GM12878 (cell line): ENCODE results near the gene TTC33. TPM values are rescaled to one million over a fixed set of nuclear protein-coding genes. Genes with fewer than 3 reads are reported as not detected.

Source experiments
- ATAC-seq: fragments of 200-7000 bp; cut with Tn5 transposase; 3 replicates; pipeline ENCODE4 v1.9.1; 2020; ENCODE audit warnings: mild to moderate bottlenecking, moderate library complexity
- BruUV-seq: library from RNA; stranded (reverse); fragments of 400-500 nt; replicated peaks from 2 replicates; lab custom pipeline; 2021; lab: Mats Ljungman, UMichigan
- CTCF ChIA-PET: fragments of 300-600 bp; sonication (Branson Sonifier 250); formaldehyde crosslinking; extraction: SDS; loops from one replicate; lab custom pipeline; 2021; ENCODE audit warnings: inconsistent platforms; lab: Yijun Ruan, JAX
- POLR2A ChIA-PET: fragments of 350-600 bp; formaldehyde crosslinking; extraction: SDS; loops from one replicate; lab custom pipeline; 2021; ENCODE audit warnings: inconsistent platforms; lab: Charles Lee
- RAD21 ChIA-PET: fragments of 300-600 bp; sonication (Branson Sonifier 250); formaldehyde crosslinking; loops from one replicate; lab custom pipeline; 2023; ENCODE audit warnings: antibody characterized with exemption; ENCODE audit not compliant: unreplicated experiment; lab: Charles Lee
- SMC1A ChIA-PET: fragments of 300-600 bp; sonication (Branson Sonifier 250); formaldehyde crosslinking; loops from one replicate; lab custom pipeline; 2023; ENCODE audit not compliant: unreplicated experiment, uncharacterized antibody; lab: Charles Lee
- DNase-seq: peaks from one replicate; pipeline ENCODE4 v3.0.0-alpha.2; 2011; ENCODE audit warnings: low read depth, low spot score
- FAIRE-seq: peaks from 3 replicates; lab custom pipeline; 2011; peaks lifted over from hg19 to GRCh38; lab: Jason Lieb, UNC
- H2AFZ ChIP-seq: 2 replicates; pipeline ENCODE4 v1.6.0; 2011; ENCODE audit warnings: low read depth, low read length, control low read depth; ENCODE audit not compliant: control insufficient read depth
- H3K27ac ChIP-seq: 2 replicates; pipeline ENCODE4 v1.5.1; 2011; ENCODE audit warnings: control low read depth; ENCODE audit not compliant: control insufficient read depth, insufficient read depth
- H3K27me3 ChIP-seq, 2 experiments: replicated peaks in 1 of 2; 2 replicates each; pipeline versions ENCODE4 v1.6.0 to v1.6.1; 2011; ENCODE audit warnings: low read length in 1 of 2; ENCODE audit not compliant: control insufficient read depth in 2 of 2, insufficient read depth in 2 of 2
- H3K36me3 ChIP-seq, 2 experiments: 2 replicates each; pipeline ENCODE4 v1.5.1; 2011; ENCODE audit warnings: low read length in 1 of 2; ENCODE audit not compliant: control insufficient read depth in 2 of 2, insufficient read depth in 2 of 2
- H3K4me1 ChIP-seq: 2 replicates; pipeline ENCODE4 v1.6.1; 2011; ENCODE audit warnings: mild to moderate bottlenecking, low read length, moderate library complexity, mixed read lengths; ENCODE audit not compliant: control insufficient read depth, insufficient read depth
- H3K4me2 ChIP-seq: 2 replicates; pipeline ENCODE4 v1.6.0; 2011; ENCODE audit warnings: control low read depth; ENCODE audit not compliant: control insufficient read depth, insufficient read depth
- H3K4me3 ChIP-seq: fragments of 200-600 bp; sonication (generic); 2 replicates; pipeline ENCODE4 v1.5.1; 2016
- H3K79me2 ChIP-seq: 2 replicates; pipeline ENCODE4 v1.6.0; 2011; ENCODE audit warnings: low read length; ENCODE audit not compliant: control insufficient read depth, insufficient read depth
- H3K9ac ChIP-seq: 2 replicates; pipeline ENCODE4 v1.8.0; 2011; ENCODE audit warnings: low read length, control low read depth, mixed read lengths; ENCODE audit not compliant: control insufficient read depth, insufficient read depth
- H3K9me3 ChIP-seq: replicated peaks from 3 replicates; pipeline ENCODE4 v1.5.1; 2011; ENCODE audit warnings: mild to moderate bottlenecking, low read length; ENCODE audit not compliant: control insufficient read depth, insufficient read depth
- H4K20me1 ChIP-seq: 2 replicates; pipeline ENCODE4 v1.6.0; 2011; ENCODE audit not compliant: control insufficient read depth, insufficient read depth
- ASH2L ChIP-seq: fragments of 300-600, 200-600 bp; sonication (generic); IDR thresholded peaks from 2 replicates; pipeline ENCODE4 v1.6.1; 2017; ENCODE audit warnings: low read depth, mild to moderate bottlenecking, borderline replicate concordance
- BMI1 ChIP-seq: fragments of 450-650 bp; IDR thresholded peaks from 2 replicates; pipeline ENCODE4 v1.6.1; 2016; ENCODE audit warnings: mild to moderate bottlenecking, moderate library complexity, borderline replicate concordance
- BRCA1 ChIP-seq: IDR thresholded peaks from 2 replicates; pipeline ENCODE4 v1.6.1; 2011; ENCODE audit warnings: low read depth, low read length, improper control_type of control experiment
- E2F4 ChIP-seq: IDR thresholded peaks from 2 replicates; pipeline ENCODE4 v1.6.1; 2012; ENCODE audit warnings: low read depth, low read length, improper control_type of control experiment
- EED ChIP-seq: sonication (generic); IDR thresholded peaks from 2 replicates; pipeline ENCODE4 v1.6.1; 2016; ENCODE audit warnings: antibody characterized with exemption, low read depth
- HDAC6 ChIP-seq: fragments of 200-600 bp; sonication (generic); IDR thresholded peaks from one replicate; pipeline ENCODE4 v1.8.0; 2017; ENCODE audit warnings: antibody characterized with exemption; ENCODE audit not compliant: unreplicated experiment
- IRF3 ChIP-seq: fragments of 450-650 bp; IDR thresholded peaks from 2 replicates; pipeline ENCODE4 v1.6.1; 2014; ENCODE audit warnings: mild to moderate bottlenecking
- KDM1A ChIP-seq: fragments of 200-600 bp; sonication (generic); IDR thresholded peaks from 2 replicates; pipeline ENCODE4 v1.6.1; 2016; ENCODE audit warnings: borderline replicate concordance
- RCOR1 ChIP-seq: conservative IDR thresholded peaks from 2 replicates; pipeline ENCODE4 v1.6.1; 2012; ENCODE audit warnings: low read depth, low read length, improper control_type of control experiment
- SREBF1 ChIP-seq: IDR thresholded peaks from 2 replicates; pipeline ENCODE4 v1.6.1; 2012; ENCODE audit warnings: mild to moderate bottlenecking, low read length
- SUPT20H ChIP-seq: IDR thresholded peaks from 2 replicates; pipeline ENCODE4 v1.6.1; 2011; ENCODE audit warnings: low read depth, mild to moderate bottlenecking, low read length, moderate library complexity, borderline replicate concordance; ENCODE audit not compliant: control insufficient read depth
- WGBS: methylation state at CpG from one replicate; pipeline ENCODE4 v1.1.6; 2016; ENCODE audit warnings: low lambda C conversion rate; ENCODE audit not compliant: insufficient replicate concordance, insufficient coverage; ENCODE audit errors: missing lambda C conversion rate; 5-methylcytosine and 5-hydroxymethylcytosine counted together
- in situ Hi-C: fragments of 300-500 bp; cut with MboI; formaldehyde crosslinking; loops from 9 replicates; pipeline ENCODE4 v1.14.3; 2018; ENCODE audit warnings: mixed read lengths
- intact Hi-C: fragments of 100-400 bp; cut with micrococcal nuclease; formaldehyde crosslinking; loops from one replicate; pipeline ENCODE4 v1.14.2; 2022; ENCODE audit not compliant: unreplicated experiment
- polyA plus RNA-seq, 11 experiments: library from polyadenylated mRNA; depleted of rRNA in 4 of 11; unstranded in 6 of 11; stranded (reverse) in 5 of 11; fragments of >200 nt; fragmentation: Nextera tagmentation in 4 of 11; fragmentation: Illumina TruSeq in 1 of 11; extraction: Ambion mirVana in 4 of 11; extraction: Trizol in 1 of 11; gene quantifications; 1 replicate in 1 of 11; 2 replicates in 10 of 11; pipeline versions ENCODE4 v1.2.1 to v1.2.3, GENCODE V29; 2011 to 2016; ENCODE audit warnings: inconsistent platforms in 2 of 11, missing spikeins in 2 of 11, low read depth in 1 of 11
- total RNA-seq, 4 experiments: library from RNA; depleted of rRNA in 3 of 4; stranded (reverse); fragments of >200 nt in 3 of 4; fragmentation: Illumina TruSeq in 1 of 4; extraction: Trizol in 1 of 4; gene quantifications; 2 replicates each; pipeline versions ENCODE4 v1.2.1 to v1.2.3, GENCODE V29; 2013 to 2021
- TF ChIP-seq, protein P1 (sequence below): fragments of 450-650 bp; IDR thresholded peaks from 2 replicates; pipeline ENCODE4 v1.6.1; 2017; ENCODE audit warnings: low read depth, mild to moderate bottlenecking, moderate library complexity
- TF ChIP-seq, protein P2 (sequence below): fragments of 450-650 bp; formaldehyde crosslinking; IDR thresholded peaks from 2 replicates; pipeline ENCODE4 v1.5.0; 2022; ENCODE audit warnings: mild to moderate bottlenecking, missing genetic modification characterization
- TF ChIP-seq, protein P3 (sequence below): IDR thresholded peaks from 2 replicates; pipeline ENCODE4 v1.6.1; 2011; ENCODE audit warnings: borderline replicate concordance, low read depth, mild to moderate bottlenecking, moderate library complexity, low read length; ENCODE audit not compliant: insufficient read depth, poor library complexity, severe bottlenecking

Gene TTC33
- total and polyA plus RNA-seq, 10 of the 15 experiments (the other 5 are each of a cell fraction or from before 2014, with no cell fraction given) = 7.9 to 22.3 (median 14.6) TPM

DNA sequence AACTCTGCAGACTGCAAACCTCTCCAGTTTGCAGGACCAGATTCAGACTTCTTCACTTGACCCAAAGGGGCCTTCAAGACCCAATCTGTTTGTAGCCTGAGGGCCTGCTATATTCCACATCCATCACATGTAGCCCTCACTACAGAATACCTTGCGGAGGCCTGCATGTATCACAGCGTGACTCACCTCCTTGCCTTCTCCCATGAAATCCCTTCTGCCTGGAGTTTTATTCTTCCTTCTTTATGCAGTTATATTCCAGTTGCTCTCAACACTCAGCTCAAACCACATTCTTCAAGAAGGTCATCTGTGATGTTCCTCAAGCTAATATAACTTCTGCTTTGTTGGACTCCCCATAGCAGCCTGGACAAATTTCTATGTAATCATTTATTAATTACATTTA, 274.5 kb downstream of the TTC33 start:
- in situ Hi-C loops = loop anchor here (5.0 to 10.0 kb wide), 2 partner anchors 99 to 354 kb away; partner anchors contain the start of gene RPL37
- POLR2A ChIA-PET = no interaction called here
- no TSS peak for BruUV-seq
- ATAC-seq (no peak), DNase-seq (no peak), FAIRE-seq (no peak)
- Histone ChIP-seq H3K79me2 (no peaks in the 10 kb centered on the region), H3K4me3 (no peak overlapping the region), H3K27me3 (no peaks in the 10 kb centered on the region), H3K9ac (no peak overlapping the region), H2AFZ (no peak overlapping the region), H3K9me3 (no peaks in the 10 kb centered on the region), H3K4me1 (peaks cover 23% of the 10 kb centered on the region), H3K4me2 (no peak overlapping the region), H4K20me1 (no peaks in the 10 kb centered on the region), H3K27ac (no peak overlapping the region), H3K36me3 (no peaks in the 10 kb centered on the region)
- intact Hi-C loops = loop anchor here (10.0 kb wide), 1 partner anchor 354 kb away; the partner anchor contains the start of gene RPL37
- SMC1A ChIA-PET = interaction anchor here (1.1 to 2.0 kb wide), 2 partner anchors 11 to 92 kb away, joined by 3 to 6 read pairs; no protein-coding TSS in a partner anchor
- CTCF ChIA-PET = no interaction called here
- 100% methylated on average over 2 of the region's 2 CpGs for WGBS
- RAD21 ChIA-PET = no interaction called here
- TF ChIP-seq EED = no peak
- no peak for TF ChIP-seq ASH2L
- no peak for TF ChIP-seq BRCA1
- no peak for TF ChIP-seq E2F4
- TF ChIP-seq HDAC6 = no peak
- TF ChIP-seq, protein P1, sequence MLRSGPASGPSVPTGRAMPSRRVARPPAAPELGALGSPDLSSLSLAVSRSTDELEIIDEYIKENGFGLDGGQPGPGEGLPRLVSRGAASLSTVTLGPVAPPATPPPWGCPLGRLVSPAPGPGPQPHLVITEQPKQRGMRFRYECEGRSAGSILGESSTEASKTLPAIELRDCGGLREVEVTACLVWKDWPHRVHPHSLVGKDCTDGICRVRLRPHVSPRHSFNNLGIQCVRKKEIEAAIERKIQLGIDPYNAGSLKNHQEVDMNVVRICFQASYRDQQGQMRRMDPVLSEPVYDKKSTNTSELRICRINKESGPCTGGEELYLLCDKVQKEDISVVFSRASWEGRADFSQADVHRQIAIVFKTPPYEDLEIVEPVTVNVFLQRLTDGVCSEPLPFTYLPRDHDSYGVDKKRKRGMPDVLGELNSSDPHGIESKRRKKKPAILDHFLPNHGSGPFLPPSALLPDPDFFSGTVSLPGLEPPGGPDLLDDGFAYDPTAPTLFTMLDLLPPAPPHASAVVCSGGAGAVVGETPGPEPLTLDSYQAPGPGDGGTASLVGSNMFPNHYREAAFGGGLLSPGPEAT = no peak
- TF ChIP-seq, protein P2, sequence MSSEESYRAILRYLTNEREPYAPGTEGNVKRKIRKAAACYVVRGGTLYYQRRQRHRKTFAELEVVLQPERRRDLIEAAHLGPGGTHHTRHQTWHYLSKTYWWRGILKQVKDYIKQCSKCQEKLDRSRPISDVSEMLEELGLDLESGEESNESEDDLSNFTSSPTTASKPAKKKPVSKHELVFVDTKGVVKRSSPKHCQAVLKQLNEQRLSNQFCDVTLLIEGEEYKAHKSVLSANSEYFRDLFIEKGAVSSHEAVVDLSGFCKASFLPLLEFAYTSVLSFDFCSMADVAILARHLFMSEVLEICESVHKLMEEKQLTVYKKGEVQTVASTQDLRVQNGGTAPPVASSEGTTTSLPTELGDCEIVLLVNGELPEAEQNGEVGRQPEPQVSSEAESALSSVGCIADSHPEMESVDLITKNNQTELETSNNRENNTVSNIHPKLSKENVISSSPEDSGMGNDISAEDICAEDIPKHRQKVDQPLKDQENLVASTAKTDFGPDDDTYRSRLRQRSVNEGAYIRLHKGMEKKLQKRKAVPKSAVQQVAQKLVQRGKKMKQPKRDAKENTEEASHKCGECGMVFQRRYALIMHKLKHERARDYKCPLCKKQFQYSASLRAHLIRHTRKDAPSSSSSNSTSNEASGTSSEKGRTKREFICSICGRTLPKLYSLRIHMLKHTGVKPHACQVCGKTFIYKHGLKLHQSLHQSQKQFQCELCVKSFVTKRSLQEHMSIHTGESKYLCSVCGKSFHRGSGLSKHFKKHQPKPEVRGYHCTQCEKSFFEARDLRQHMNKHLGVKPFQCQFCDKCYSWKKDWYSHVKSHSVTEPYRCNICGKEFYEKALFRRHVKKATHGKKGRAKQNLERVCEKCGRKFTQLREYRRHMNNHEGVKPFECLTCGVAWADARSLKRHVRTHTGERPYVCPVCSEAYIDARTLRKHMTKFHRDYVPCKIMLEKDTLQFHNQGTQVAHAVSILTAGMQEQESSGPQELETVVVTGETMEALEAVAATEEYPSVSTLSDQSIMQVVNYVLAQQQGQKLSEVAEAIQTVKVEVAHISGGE (CRISPR knock-in tag) = no peak
- TF ChIP-seq BMI1 = no peak
- no peak for TF ChIP-seq KDM1A
- no peak for TF ChIP-seq RCOR1
- no peak for TF ChIP-seq SREBF1
- TF ChIP-seq SUPT20H = no peak
- no peak for TF ChIP-seq IRF3
- TF ChIP-seq, protein P3, sequence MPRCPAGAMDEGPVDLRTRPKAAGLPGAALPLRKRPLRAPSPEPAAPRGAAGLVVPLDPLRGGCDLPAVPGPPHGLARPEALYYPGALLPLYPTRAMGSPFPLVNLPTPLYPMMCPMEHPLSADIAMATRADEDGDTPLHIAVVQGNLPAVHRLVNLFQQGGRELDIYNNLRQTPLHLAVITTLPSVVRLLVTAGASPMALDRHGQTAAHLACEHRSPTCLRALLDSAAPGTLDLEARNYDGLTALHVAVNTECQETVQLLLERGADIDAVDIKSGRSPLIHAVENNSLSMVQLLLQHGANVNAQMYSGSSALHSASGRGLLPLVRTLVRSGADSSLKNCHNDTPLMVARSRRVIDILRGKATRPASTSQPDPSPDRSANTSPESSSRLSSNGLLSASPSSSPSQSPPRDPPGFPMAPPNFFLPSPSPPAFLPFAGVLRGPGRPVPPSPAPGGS = no peak
